K562 (cell line): ENCODE data around the gene GJC2. TPM values are rescaled to one million over a fixed set of nuclear protein-coding genes. Genes with fewer than 3 reads are reported as not detected.

Experiments
- BRD9 ChIP-seq: fragments of 450-650 bp; IDR thresholded peaks from 2 replicates; pipeline ENCODE4 v1.6.1; 2018; ENCODE audit warnings: low read depth; ENCODE audit not compliant: partially characterized antibody
- CREM ChIP-seq: IDR thresholded peaks from 2 replicates; pipeline ENCODE4 v1.6.1; 2014; ENCODE audit warnings: antibody characterized with exemption, low read depth
- CSDE1 ChIP-seq, 2 experiments: fragments of 450-650 bp; IDR thresholded peaks; 2 replicates each; pipeline ENCODE4 v1.6.1; 2016; ENCODE audit warnings: mild to moderate bottlenecking in 1 of 2
- KDM5B ChIP-seq: fragments of 200-600 bp; sonication (generic); IDR thresholded peaks from 2 replicates; pipeline ENCODE4 v1.6.1; 2012; ENCODE audit warnings: low read depth, mild to moderate bottlenecking, moderate library complexity, low read length, control low read depth, inconsistent platforms; ENCODE audit not compliant: insufficient replicate concordance
- NR2F6 ChIP-seq: fragments of 450-650 bp; formaldehyde crosslinking; IDR thresholded peaks from 2 replicates; pipeline ENCODE4 v1.4.0; 2020; ENCODE audit warnings: mild to moderate bottlenecking
- RAD21 ChIP-seq, 2 experiments: fragments of 250-450 bp in 1 of 2; fragments of 450-650 bp in 1 of 2; sonication (Bioruptor Pico) in 1 of 2; formaldehyde crosslinking in 1 of 2; IDR thresholded peaks in 1 of 2; conservative IDR thresholded peaks in 1 of 2; 2 replicates each; pipeline versions ENCODE4 v1.4.0 to v1.8.0; 2020 to 2022; ENCODE audit warnings: mild to moderate bottlenecking in 2 of 2, moderate library complexity in 1 of 2
- TEAD4 ChIP-seq, 2 experiments: sonication (generic) in 1 of 2; formaldehyde crosslinking in 1 of 2; IDR thresholded peaks; 2 replicates each; pipeline versions ENCODE4 v1.6.1 to v1.8.0; 2012 to 2022; ENCODE audit warnings: borderline replicate concordance in 1 of 2, inconsistent platforms in 1 of 2, low read length in 1 of 2, mild to moderate bottlenecking in 1 of 2, missing genetic modification reagents in 1 of 2
- ZFP30 ChIP-seq: fragments of 250-450 bp; sonication (Bioruptor Pico); IDR thresholded peaks from 2 replicates; pipeline ENCODE4 v1.8.0; 2022; ENCODE audit warnings: moderate library complexity, mild to moderate bottlenecking, inconsistent platforms, borderline replicate concordance
- polyA plus RNA-seq, 8 experiments: library from polyadenylated mRNA; depleted of rRNA in 4 of 8; stranded (reverse) in 5 of 8; unstranded in 3 of 8; fragments of >200 nt; fragmentation: Nextera tagmentation in 2 of 8; fragmentation: Illumina TruSeq in 1 of 8; extraction: Ambion mirVana in 2 of 8; extraction: Trizol in 1 of 8; gene quantifications; 2 replicates each; pipeline versions ENCODE4 v1.2.1 to v1.2.3, GENCODE V29; 2011 to 2014; ENCODE audit warnings: inconsistent platforms in 1 of 8, missing spikeins in 1 of 8
- total RNA-seq, 7 experiments: library from RNA; depleted of rRNA in 6 of 7; stranded (reverse); fragments of >200 nt in 6 of 7; fragmentation: Illumina TruSeq in 2 of 7; extraction: Trizol in 2 of 7; gene quantifications; 2 replicates each; pipeline versions ENCODE4 v1.2.1 to v1.2.3, GENCODE V29; 2011 to 2021; ENCODE audit warnings: low replicate concordance in 1 of 7
- TF ChIP-seq, protein P1 (sequence below): sonication (generic); formaldehyde crosslinking; IDR thresholded peaks from 2 replicates; pipeline ENCODE4 v1.9.0; 2022; ENCODE audit warnings: mild to moderate bottlenecking, missing genetic modification reagents
- TF ChIP-seq, protein P2 (sequence below): sonication (generic); formaldehyde crosslinking; IDR thresholded peaks from 2 replicates; pipeline ENCODE4 v1.8.0; 2022; ENCODE audit warnings: missing genetic modification reagents, mild to moderate bottlenecking, borderline replicate concordance
- TF ChIP-seq, protein P3 (sequence below), 3 experiments: fragments of 200-800 bp in 1 of 3; fragments of 250-450 bp in 1 of 3; fragments of 450-650 bp in 1 of 3; sonication (Bioruptor Pico) in 1 of 3; sonication (Bioruptor generic) in 1 of 3; formaldehyde crosslinking in 1 of 3; IDR thresholded peaks; 2 replicates each; pipeline versions ENCODE4 v1.6.1 to v1.8.0; 2016 to 2022; ENCODE audit warnings: mild to moderate bottlenecking in 2 of 3, missing genetic modification characterization in 2 of 3, missing compliant biosample characterization in 1 of 3, moderate library complexity in 1 of 3
- TF ChIP-seq, protein P4 (sequence below), 2 experiments: IDR thresholded peaks; 2 replicates each; pipeline ENCODE4 v1.6.1; 2012; ENCODE audit warnings: improper control_type of control experiment in 2 of 2, low read depth in 2 of 2, low read length in 2 of 2, borderline replicate concordance in 1 of 2
- TF ChIP-seq, protein P5 (sequence below): IDR thresholded peaks from 2 replicates; pipeline ENCODE4 v1.6.1; 2016; ENCODE audit warnings: missing genetic modification characterization, missing compliant biosample characterization

The GJC2 gene
- total and polyA plus RNA-seq, 9 of the 15 experiments (the other 6 are each of a cell fraction or from before 2014, with no cell fraction given) = 0.03 to 0.62 (median 0.11) TPM; not detected in 2

DNA sequence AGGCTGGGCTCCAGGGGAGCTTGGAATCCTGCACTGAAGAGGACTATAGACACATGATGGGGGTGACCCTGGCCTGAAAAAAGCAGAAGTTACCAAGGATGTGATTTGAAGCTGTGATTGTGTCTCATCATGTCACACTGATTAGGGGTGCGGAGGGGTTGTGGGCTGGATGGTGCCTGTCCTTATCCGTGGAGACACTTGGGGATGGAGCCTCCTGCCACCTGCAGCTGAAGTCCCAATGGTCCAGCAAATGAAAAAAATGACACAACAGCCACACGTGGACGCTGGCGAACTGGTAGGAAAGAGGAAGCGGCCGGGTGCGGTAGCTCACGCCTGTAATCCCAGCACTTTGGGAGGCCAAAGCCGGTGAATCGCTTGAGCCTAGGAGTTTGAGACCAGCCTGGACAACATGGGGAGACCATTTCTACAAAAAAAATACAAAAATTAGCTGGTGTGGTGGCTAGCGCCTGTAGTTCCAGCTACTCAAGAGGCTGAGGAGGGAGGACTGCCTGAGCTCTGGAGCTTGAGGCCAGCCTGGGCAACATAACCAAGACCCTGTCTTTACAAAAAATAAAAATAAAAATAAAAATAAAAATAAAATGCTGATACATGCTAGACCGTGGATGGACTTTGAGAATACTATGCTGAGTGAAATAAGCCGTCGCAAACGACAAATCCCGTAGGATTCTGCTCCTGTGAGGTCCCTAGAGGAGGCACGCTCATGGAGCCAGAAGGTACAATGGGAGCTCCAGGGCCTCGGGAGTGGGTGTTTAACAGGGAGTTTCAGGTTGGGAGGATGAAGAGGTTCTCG is 15.0 kb downstream of the GJC2 start (continued):
- TF ChIP-seq RAD21 (CRISPR knock-in tag; conservative IDR thresholded peaks at IDR 0.05 in 1 of 2, IDR thresholded peaks at IDR 0.05 in 1 of 2) (peak in 1 of 2 experiments; percentile 31; a peak in 2 of 4 replicates), CREM (peak; percentile 82), TEAD4 (IDR thresholded peaks at IDR 0.05; ENCODE audit: low read length) (peak; percentile 90), TEAD4 (CRISPR knock-in tag; IDR thresholded peaks at IDR 0.05; ENCODE audit: borderline replicate concordance) (no peak), NR2F6 (no peak; the same call in 1 of the 2 replicates), BRD9 (no peak), CSDE1 (IDR thresholded peaks at IDR 0.05) (no peak), KDM5B (no peak), ZFP30 (CRISPR knock-in tag) (no peak)
- TF ChIP-seq, protein P1, sequence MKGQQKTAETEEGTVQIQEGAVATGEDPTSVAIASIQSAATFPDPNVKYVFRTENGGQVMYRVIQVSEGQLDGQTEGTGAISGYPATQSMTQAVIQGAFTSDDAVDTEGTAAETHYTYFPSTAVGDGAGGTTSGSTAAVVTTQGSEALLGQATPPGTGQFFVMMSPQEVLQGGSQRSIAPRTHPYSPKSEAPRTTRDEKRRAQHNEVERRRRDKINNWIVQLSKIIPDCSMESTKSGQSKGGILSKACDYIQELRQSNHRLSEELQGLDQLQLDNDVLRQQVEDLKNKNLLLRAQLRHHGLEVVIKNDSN (CRISPR knock-in tag) = peak; percentile 80
- TF ChIP-seq, protein P2, sequence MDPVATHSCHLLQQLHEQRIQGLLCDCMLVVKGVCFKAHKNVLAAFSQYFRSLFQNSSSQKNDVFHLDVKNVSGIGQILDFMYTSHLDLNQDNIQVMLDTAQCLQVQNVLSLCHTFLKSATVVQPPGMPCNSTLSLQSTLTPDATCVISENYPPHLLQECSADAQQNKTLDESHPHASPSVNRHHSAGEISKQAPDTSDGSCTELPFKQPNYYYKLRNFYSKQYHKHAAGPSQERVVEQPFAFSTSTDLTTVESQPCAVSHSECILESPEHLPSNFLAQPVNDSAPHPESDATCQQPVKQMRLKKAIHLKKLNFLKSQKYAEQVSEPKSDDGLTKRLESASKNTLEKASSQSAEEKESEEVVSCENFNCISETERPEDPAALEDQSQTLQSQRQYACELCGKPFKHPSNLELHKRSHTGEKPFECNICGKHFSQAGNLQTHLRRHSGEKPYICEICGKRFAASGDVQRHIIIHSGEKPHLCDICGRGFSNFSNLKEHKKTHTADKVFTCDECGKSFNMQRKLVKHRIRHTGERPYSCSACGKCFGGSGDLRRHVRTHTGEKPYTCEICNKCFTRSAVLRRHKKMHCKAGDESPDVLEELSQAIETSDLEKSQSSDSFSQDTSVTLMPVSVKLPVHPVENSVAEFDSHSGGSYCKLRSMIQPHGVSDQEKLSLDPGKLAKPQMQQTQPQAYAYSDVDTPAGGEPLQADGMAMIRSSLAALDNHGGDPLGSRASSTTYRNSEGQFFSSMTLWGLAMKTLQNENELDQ (CRISPR knock-in tag) = 0 out of 2 replicates have a peak, but pooled peaks have one; percentile 15
- TF ChIP-seq, protein P3, sequence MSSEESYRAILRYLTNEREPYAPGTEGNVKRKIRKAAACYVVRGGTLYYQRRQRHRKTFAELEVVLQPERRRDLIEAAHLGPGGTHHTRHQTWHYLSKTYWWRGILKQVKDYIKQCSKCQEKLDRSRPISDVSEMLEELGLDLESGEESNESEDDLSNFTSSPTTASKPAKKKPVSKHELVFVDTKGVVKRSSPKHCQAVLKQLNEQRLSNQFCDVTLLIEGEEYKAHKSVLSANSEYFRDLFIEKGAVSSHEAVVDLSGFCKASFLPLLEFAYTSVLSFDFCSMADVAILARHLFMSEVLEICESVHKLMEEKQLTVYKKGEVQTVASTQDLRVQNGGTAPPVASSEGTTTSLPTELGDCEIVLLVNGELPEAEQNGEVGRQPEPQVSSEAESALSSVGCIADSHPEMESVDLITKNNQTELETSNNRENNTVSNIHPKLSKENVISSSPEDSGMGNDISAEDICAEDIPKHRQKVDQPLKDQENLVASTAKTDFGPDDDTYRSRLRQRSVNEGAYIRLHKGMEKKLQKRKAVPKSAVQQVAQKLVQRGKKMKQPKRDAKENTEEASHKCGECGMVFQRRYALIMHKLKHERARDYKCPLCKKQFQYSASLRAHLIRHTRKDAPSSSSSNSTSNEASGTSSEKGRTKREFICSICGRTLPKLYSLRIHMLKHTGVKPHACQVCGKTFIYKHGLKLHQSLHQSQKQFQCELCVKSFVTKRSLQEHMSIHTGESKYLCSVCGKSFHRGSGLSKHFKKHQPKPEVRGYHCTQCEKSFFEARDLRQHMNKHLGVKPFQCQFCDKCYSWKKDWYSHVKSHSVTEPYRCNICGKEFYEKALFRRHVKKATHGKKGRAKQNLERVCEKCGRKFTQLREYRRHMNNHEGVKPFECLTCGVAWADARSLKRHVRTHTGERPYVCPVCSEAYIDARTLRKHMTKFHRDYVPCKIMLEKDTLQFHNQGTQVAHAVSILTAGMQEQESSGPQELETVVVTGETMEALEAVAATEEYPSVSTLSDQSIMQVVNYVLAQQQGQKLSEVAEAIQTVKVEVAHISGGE (CRISPR knock-in tag; IDR thresholded peaks at IDR 0.05) = peak in 1 of 3 experiments; percentile 65; a peak in 2 of 6 replicates
- TF ChIP-seq, protein P4, sequence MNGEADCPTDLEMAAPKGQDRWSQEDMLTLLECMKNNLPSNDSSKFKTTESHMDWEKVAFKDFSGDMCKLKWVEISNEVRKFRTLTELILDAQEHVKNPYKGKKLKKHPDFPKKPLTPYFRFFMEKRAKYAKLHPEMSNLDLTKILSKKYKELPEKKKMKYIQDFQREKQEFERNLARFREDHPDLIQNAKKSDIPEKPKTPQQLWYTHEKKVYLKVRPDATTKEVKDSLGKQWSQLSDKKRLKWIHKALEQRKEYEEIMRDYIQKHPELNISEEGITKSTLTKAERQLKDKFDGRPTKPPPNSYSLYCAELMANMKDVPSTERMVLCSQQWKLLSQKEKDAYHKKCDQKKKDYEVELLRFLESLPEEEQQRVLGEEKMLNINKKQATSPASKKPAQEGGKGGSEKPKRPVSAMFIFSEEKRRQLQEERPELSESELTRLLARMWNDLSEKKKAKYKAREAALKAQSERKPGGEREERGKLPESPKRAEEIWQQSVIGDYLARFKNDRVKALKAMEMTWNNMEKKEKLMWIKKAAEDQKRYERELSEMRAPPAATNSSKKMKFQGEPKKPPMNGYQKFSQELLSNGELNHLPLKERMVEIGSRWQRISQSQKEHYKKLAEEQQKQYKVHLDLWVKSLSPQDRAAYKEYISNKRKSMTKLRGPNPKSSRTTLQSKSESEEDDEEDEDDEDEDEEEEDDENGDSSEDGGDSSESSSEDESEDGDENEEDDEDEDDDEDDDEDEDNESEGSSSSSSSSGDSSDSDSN (IDR thresholded peaks at IDR 0.05; ENCODE audit: borderline replicate concordance in 1 of 2, low read depth in 2 of 2, low read length in 2 of 2) = no peak
- TF ChIP-seq, protein P5, sequence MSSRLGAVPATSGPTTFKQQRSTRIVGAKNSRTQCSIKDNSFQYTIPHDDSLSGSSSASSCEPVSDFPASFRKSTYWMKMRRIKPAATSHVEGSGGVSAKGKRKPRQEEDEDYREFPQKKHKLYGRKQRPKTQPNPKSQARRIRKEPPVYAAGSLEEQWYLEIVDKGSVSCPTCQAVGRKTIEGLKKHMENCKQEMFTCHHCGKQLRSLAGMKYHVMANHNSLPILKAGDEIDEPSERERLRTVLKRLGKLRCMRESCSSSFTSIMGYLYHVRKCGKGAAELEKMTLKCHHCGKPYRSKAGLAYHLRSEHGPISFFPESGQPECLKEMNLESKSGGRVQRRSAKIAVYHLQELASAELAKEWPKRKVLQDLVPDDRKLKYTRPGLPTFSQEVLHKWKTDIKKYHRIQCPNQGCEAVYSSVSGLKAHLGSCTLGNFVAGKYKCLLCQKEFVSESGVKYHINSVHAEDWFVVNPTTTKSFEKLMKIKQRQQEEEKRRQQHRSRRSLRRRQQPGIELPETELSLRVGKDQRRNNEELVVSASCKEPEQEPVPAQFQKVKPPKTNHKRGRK (tag) = no peak; the same call in 1 of the 2 replicates
